A673 (cell line): ENCODE data around the gene RNF6.

Experiments
- EZH2 ChIP-seq: fragments of 200-600 bp; sonication (generic); IDR thresholded peaks from 2 replicates; pipeline ENCODE4 v1.6.1; 2017; ENCODE audit warnings: borderline replicate concordance, low read depth, mild to moderate bottlenecking, mixed read lengths, antibody characterized with exemption, low read length; ENCODE audit not compliant: poor library complexity, severe bottlenecking
- TF ChIP-seq, protein P1 (sequence below): fragments of 300-800, 200-600 bp; sonication (generic); conservative IDR thresholded peaks from 2 replicates; pipeline ENCODE4 v1.5.1; 2017; ENCODE audit warnings: low read depth, mild to moderate bottlenecking, antibody characterized with exemption, low read length, moderate library complexity, mixed read lengths

- TF ChIP-seq, protein P1, sequence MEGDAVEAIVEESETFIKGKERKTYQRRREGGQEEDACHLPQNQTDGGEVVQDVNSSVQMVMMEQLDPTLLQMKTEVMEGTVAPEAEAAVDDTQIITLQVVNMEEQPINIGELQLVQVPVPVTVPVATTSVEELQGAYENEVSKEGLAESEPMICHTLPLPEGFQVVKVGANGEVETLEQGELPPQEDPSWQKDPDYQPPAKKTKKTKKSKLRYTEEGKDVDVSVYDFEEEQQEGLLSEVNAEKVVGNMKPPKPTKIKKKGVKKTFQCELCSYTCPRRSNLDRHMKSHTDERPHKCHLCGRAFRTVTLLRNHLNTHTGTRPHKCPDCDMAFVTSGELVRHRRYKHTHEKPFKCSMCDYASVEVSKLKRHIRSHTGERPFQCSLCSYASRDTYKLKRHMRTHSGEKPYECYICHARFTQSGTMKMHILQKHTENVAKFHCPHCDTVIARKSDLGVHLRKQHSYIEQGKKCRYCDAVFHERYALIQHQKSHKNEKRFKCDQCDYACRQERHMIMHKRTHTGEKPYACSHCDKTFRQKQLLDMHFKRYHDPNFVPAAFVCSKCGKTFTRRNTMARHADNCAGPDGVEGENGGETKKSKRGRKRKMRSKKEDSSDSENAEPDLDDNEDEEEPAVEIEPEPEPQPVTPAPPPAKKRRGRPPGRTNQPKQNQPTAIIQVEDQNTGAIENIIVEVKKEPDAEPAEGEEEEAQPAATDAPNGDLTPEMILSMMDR, result no peak
- no peak for TF ChIP-seq EZH2
Measured at GRCh38 chr13:26200811-26201210, 21.3 kb downstream of the RNF6 start.
